Measurements from ENCODE around the gene POU2AF3.

Gene POU2AF3, protein sequence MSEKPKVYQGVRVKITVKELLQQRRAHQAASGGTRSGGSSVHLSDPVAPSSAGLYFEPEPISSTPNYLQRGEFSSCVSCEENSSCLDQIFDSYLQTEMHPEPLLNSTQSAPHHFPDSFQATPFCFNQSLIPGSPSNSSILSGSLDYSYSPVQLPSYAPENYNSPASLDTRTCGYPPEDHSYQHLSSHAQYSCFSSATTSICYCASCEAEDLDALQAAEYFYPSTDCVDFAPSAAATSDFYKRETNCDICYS

DNA sequence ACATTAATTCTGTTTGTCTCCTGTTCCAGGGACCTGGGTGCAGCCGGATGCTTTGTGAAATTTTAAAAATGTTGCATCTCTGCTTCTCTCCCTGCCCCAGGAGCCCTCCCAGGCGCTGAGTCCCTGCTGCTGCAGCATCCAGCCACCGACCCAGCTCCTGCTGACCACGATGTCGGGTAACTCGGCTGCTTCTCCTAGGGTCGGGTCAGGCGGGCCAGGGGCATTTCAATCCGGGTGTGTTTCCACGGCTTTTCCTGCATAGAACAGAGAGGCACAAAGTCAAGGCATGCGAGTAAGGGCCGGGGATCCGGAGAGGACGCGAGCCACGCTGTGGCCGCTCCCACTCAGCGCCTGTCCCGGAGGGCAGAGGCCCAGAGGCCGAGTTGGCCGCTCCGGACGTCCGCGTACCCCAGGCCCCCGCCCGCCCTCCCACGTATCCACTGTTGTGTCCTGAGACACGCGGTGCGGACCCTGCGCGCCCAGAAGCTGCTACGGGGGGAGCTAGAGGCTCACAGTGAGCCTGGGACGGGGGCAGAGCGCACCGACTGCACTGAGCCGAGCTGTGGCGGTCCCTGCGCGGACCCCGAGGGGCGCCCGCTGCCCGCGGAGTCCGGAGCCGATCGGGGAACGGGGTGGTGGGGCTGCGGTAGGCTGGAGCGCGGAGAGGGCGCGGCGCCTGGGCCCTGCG lies at the start of gene POU2AF3:
Gene POU2AF3, plus strand, starts transcription at position 134 of the 688 bp plus-strand sequence. Its CDS starts 36 bp downstream, at position 170.
- no peak for TF ChIP-seq CTCF (IDR thresholded peaks at IDR 0.05; ENCODE audit: control extremely low read depth, extremely low read depth, low read depth, missing control alignments)
- POLR2A ChIA-PET = no interaction called here
- CTCF ChIA-PET = interaction anchor here (1.1 to 5.2 kb wide), 8 partner anchors 8 to 152 kb away, joined by 4 to 39 read pairs (median 4); no protein-coding TSS in a partner anchor
- DNase-seq (ENCODE audit: extremely low spot score) = peak; percentile 34

DNA sequence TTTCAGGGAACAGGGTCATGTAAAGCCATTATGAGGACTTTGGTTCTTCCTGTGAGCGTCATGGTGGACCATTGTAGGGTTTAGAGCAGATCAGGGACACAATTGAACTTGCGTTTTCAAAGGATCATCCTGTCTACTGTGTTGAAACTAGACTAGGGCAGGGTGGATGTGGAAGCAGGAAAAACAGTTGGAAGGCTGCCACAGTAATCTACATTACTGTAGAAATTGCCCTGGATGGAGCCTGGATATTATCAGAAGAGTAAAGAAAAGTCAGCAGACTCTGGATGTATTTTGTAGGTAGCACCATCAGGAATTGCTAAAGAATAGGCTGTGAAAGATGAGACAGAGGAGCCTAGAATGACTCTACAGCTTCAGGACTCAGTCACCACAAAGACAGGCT lies 47.4 kb upstream of the POU2AF3 start:
- no peak for TF ChIP-seq CTCF (IDR thresholded peaks at IDR 0.05; ENCODE audit: control extremely low read depth, extremely low read depth, low read depth, missing control alignments)
- CTCF ChIA-PET = no interaction called here
- POLR2A ChIA-PET = no interaction called here
- DNase-seq (ENCODE audit: extremely low spot score) = no peak

GRCh38 chr11:111253131-111253530 lies 45.2 kb upstream of the POU2AF3 start:
- no peak for TF ChIP-seq CTCF (IDR thresholded peaks at IDR 0.05; ENCODE audit: control extremely low read depth, extremely low read depth, low read depth, missing control alignments)
- no peak for DNase-seq (ENCODE audit: extremely low spot score)
- ChIA-PET CTCF (no interaction called here), POLR2A (no interaction called here)

DNA sequence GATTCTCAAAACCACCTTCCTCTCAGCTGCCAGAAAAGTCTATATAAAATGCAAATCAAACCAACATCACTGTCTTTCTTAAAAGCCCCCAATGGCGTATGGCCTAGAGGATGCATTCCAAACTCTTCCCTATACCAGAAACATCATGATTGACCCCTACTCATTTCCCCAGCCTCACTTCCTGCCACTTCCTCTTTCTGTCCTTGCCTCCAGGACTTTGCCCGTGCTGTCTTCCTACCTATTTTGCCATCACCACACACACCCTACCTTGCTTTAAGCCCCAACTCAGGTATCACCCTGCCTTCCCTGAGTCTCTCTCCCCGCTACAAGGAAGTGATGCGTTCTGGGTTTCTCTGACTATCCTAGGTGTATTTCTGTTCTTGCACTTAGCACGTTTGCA lies 44.7 kb upstream of the POU2AF3 start:
- POLR2A ChIA-PET = no interaction called here
- no peak for TF ChIP-seq CTCF (IDR thresholded peaks at IDR 0.05; ENCODE audit: control extremely low read depth, extremely low read depth, low read depth, missing control alignments)
- CTCF ChIA-PET = interaction anchor here (1.0 to 1.2 kb wide), 2 partner anchors 10 to 90 kb away, joined by 3 read pairs; no protein-coding TSS in a partner anchor
- DNase-seq (ENCODE audit: extremely low spot score) = no peak

GRCh38 chr11:111258046-111258445 lies 40.3 kb upstream of the POU2AF3 start:
- DNase-seq (ENCODE audit: extremely low spot score) = no peak
- POLR2A ChIA-PET = no interaction called here
- TF ChIP-seq CTCF (IDR thresholded peaks at IDR 0.05; ENCODE audit: control extremely low read depth, extremely low read depth, low read depth, missing control alignments) = no peak
- CTCF ChIA-PET = interaction anchor here (1.2 kb wide), 1 partner anchor 12 kb away, joined by 3 read pairs; the partner anchor contains the start of gene POU2AF2

DNA sequence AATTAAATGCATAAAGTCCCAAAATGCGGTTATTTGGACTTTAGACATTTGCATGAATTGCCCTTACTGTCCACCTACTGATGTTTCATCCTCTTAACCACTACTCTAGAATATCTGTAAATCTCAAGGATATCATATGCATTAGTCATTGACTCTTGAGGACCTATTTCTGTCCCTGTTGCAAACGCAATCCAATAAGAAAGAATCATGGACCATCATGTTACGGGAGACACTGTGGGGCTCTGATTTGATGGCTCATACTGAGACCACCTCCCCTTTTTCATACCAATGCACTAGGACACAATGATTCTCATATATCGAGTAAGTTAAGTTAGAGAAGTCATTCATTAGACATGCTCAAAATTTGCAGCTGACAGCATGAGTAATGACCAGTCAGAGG lies 38.5 kb upstream of the POU2AF3 start:
- POLR2A ChIA-PET = no interaction called here
- DNase-seq (ENCODE audit: extremely low spot score) = no peak
- no peak for TF ChIP-seq CTCF (IDR thresholded peaks at IDR 0.05; ENCODE audit: control extremely low read depth, extremely low read depth, low read depth, missing control alignments)
- CTCF ChIA-PET = interaction anchor here (1.5 to 2.0 kb wide), 2 partner anchors 34 to 187 kb away, joined by 3 to 10 read pairs; no protein-coding TSS in a partner anchor
